Esophagus squamous epithelium (tissue), 4 donors: ENCODE measurements around the gene CRHR2.

Experiments
- POLR2A ChIP-seq, 4 donors: fragments of 450-650 bp; IDR thresholded peaks; one replicate each; pipeline ENCODE4 v1.6.1; 2017; ENCODE audit warnings: antibody characterized with exemption in 4 of 4, mild to moderate bottlenecking in 4 of 4, moderate library complexity in 3 of 4
- TF ChIP-seq, protein P1 (sequence below), 6 experiments: fragments of 450-650 bp in 4 of 6; fragments of 200-600 bp in 2 of 6; sonication (generic) in 2 of 6; IDR thresholded peaks; one replicate each; pipeline ENCODE4 v1.5.1; 2016 to 2019; ENCODE audit warnings: antibody characterized with exemption in 6 of 6, mild to moderate bottlenecking in 4 of 6, moderate library complexity in 4 of 6

DNA sequence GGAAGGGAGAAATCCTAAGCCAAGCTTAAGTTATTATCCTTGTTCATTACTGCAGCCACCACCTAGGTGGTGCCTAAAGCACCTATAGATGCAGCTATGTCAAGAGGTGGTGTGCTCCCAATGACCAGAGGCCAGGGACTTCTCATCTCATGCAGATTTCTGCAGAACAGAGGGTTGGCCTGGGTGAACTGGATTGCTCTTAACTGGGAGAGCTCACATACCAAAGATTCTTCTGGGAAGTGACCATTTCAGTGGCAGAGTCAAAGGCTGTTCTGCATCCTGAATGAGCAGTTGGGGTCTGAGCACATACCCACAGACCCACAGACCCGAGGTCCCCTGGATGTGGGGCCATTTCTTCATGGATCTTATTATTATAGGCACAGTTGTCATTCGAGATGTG, 2.1 kb upstream of the CRHR2 start:
- TF ChIP-seq, protein P1, sequence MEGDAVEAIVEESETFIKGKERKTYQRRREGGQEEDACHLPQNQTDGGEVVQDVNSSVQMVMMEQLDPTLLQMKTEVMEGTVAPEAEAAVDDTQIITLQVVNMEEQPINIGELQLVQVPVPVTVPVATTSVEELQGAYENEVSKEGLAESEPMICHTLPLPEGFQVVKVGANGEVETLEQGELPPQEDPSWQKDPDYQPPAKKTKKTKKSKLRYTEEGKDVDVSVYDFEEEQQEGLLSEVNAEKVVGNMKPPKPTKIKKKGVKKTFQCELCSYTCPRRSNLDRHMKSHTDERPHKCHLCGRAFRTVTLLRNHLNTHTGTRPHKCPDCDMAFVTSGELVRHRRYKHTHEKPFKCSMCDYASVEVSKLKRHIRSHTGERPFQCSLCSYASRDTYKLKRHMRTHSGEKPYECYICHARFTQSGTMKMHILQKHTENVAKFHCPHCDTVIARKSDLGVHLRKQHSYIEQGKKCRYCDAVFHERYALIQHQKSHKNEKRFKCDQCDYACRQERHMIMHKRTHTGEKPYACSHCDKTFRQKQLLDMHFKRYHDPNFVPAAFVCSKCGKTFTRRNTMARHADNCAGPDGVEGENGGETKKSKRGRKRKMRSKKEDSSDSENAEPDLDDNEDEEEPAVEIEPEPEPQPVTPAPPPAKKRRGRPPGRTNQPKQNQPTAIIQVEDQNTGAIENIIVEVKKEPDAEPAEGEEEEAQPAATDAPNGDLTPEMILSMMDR (IDR thresholded peaks at IDR 0.05), result no peak
- no peak for TF ChIP-seq POLR2A (IDR thresholded peaks at IDR 0.05)
